ENCODE measurements around the gene ATP5PB.

The ATP5PB gene

DNA sequence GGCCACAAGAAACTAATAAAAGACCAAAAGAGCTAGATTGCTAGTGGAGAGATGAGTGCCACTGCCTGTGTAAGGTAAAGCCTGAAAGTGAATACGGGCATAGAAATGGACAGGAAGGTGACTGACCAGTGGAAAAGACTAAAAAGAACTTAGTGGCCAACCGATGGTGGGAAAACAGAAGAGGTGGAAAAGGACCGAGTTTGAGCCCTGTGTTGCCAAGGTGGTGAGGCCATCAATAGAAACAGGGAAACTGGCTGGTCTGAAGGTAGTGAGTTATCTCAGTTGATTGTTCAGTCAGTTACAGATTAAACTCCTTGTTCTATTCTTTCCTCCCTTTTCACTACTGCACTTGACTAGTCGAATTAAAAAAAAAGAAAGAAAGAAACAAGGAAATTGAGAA, 2.7 kb upstream of the ATP5PB start:
- TF ChIP-seq, protein P1, sequence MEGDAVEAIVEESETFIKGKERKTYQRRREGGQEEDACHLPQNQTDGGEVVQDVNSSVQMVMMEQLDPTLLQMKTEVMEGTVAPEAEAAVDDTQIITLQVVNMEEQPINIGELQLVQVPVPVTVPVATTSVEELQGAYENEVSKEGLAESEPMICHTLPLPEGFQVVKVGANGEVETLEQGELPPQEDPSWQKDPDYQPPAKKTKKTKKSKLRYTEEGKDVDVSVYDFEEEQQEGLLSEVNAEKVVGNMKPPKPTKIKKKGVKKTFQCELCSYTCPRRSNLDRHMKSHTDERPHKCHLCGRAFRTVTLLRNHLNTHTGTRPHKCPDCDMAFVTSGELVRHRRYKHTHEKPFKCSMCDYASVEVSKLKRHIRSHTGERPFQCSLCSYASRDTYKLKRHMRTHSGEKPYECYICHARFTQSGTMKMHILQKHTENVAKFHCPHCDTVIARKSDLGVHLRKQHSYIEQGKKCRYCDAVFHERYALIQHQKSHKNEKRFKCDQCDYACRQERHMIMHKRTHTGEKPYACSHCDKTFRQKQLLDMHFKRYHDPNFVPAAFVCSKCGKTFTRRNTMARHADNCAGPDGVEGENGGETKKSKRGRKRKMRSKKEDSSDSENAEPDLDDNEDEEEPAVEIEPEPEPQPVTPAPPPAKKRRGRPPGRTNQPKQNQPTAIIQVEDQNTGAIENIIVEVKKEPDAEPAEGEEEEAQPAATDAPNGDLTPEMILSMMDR (IDR thresholded peaks at IDR 0.05; ENCODE audit: low read length, missing control alignments), result no peak
- no peak overlapping the region for H3K4me3 ChIP-seq (replicated peaks; ENCODE audit: low read depth, low read length)
- no peak for DNase-seq (ENCODE audit: low read depth)

DNA sequence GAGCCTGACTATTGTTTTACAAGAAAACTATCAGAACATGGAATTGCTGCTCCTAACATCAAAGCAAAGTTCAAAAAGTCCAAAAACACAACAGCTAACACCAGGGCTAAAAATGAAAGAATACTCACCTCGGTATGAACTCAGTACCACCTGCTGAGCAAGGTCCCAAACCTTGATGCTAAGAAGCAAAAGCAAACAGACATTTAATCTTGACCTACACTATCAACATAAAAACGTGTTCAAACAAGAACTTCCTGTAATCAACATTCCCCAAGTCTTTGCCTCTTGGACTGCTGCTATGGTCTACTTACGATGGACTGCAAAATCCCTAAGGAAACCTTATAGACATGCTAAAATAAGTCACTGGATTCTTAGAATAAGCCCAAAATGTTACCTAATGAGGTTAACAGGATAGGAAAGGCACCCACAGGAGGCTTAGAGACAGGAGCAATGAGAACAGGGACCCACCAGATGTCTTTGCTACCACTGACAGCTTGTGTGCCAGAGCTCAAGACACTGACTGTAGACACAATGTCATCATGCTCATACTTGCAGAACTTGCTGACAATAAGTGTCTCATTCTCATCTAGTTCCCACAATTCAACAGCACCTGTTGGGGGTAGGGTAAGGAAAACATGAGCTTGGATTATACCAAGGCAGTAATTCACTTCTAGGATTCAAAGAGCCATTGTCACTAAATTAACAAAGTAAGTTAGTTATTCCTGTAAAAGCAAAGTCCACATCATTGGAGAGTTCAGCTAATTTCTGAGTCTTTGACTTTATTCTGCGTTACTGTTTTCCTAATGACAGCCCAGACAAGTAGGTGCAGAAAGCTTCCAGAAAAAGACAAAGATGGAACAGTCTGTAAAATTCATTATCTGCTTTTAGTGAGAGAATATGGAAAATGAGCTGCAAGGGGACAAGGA, 2.0 kb upstream of the ATP5PB start:
- peak overlapping the region; percentile 89 for H3K4me3 ChIP-seq (replicated peaks; ENCODE audit: low read depth, low read length)
- TF ChIP-seq, protein P1 (IDR thresholded peaks at IDR 0.05; ENCODE audit: low read length, missing control alignments), result no peak
- DNase-seq (ENCODE audit: low read depth), result no peak

- TF ChIP-seq, protein P1 (IDR thresholded peaks at IDR 0.05; ENCODE audit: low read length, missing control alignments), result no peak
- H3K4me3 ChIP-seq (replicated peaks; ENCODE audit: low read depth, low read length), result peak overlapping the region; percentile 89
- DNase-seq (ENCODE audit: low read depth), result no peak
These were observed 764 bp upstream of the ATP5PB start for GRCh38 chr1:111448482-111448917.

GRCh38 chr1:111449703-111450017, 396 bp downstream of the ATP5PB start:
- TF ChIP-seq, protein P1 (IDR thresholded peaks at IDR 0.05; ENCODE audit: low read length, missing control alignments), result no peak
- DNase-seq (ENCODE audit: low read depth), result no peak
- peak overlapping the region; percentile 89 for H3K4me3 ChIP-seq (replicated peaks; ENCODE audit: low read depth, low read length)

DNA sequence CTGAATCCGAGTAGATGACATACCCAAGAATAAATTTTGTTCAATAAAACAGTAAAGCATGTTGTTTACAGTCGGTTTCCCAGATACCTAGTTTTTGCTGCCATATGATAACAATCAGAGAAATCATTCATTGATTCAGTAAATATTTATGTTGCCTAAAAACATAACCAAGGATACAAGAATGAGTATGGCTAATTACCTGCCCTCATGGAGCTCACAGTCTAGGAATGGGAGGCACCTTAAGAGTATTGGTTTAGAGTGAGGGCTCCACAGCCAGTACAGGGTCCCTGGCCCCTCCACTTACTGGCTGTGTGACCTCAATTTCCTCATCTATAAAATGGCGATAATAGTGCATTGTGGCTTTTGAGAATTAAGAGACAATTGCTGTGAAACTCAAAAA, 921 bp downstream of the ATP5PB start:
- DNase-seq (ENCODE audit: low read depth), result no peak
- TF ChIP-seq, protein P1 (IDR thresholded peaks at IDR 0.05; ENCODE audit: low read length, missing control alignments), result no peak
- peak overlapping the region; percentile 89 for H3K4me3 ChIP-seq (replicated peaks; ENCODE audit: low read depth, low read length)

DNA sequence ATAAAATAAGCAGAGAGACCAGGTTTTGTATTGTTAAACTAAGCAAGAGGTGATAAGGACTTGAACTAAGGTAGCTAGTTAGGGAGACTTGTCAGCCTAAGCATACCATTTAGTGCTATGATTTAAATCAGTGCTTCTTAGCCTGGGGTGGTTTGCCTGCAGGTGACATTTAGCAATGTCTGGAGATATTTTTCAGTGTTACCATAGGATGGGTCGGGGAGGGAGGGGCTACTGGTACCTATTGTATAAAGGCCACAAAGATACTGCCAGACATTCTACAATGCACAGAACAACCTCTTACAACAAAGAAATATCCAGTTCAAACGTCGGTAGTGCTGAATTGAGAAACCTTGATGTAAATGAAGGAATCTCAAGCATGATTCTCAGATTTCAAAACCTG, 3.3 kb downstream of the ATP5PB start:
- TF ChIP-seq, protein P1 (IDR thresholded peaks at IDR 0.05; ENCODE audit: low read length, missing control alignments), result no peak
- no peak overlapping the region for H3K4me3 ChIP-seq (replicated peaks; ENCODE audit: low read depth, low read length)
- no peak for DNase-seq (ENCODE audit: low read depth)

GRCh38 chr1:111453706-111454105, 4.4 kb downstream of the ATP5PB start:
- TF ChIP-seq, protein P1 (IDR thresholded peaks at IDR 0.05; ENCODE audit: low read length, missing control alignments), result no peak
- no peak for DNase-seq (ENCODE audit: low read depth)
- no peak overlapping the region for H3K4me3 ChIP-seq (replicated peaks; ENCODE audit: low read depth, low read length)
